ENCODE measurements around the gene C11orf52. TPM values are rescaled to one million over a fixed set of nuclear protein-coding genes. Genes with fewer than 3 reads are reported as not detected.

C11orf52 gene
- total and polyA plus RNA-seq, 10 donors = 0.32 to 1.5 (median 0.63) TPM; not detected in 2

- Histone ChIP-seq H3K27me3 (replicated peaks in 1 of 7) (peaks cover 0 to 44% (median 9%) of the 10 kb centered on the region in 7 donors), H3K4me3 (peak overlapping the region in 1 of 8 donors; percentile 71), H3K9me3 (no peaks in the 10 kb centered on the region), H3K4me1 (peaks cover 5 to 42% (median 25%) of the 10 kb centered on the region in 6 donors), H3K36me3 (no peaks in the 10 kb centered on the region), H3K27ac (peak overlapping the region in 6 of 8 donors; percentile 9 to 65 (median 42))
- no peak for TF ChIP-seq CTCF (IDR thresholded peaks at IDR 0.05 in 8 of 11, conservative IDR thresholded peaks at IDR 0.05 in 3 of 11)
- no peak for TF ChIP-seq POLR2AphosphoS5 (IDR thresholded peaks at IDR 0.05)
- TF ChIP-seq POLR2A (IDR thresholded peaks at IDR 0.05) = no peak
- intact Hi-C loops (cut with DNase I; ENCODE audit: low total_unique reads) = no loop called here
- no peak for DNase-seq
- 81 to 92% (median 85%) methylated on average over 7 of the region's 7 CpGs for WGBS, 5 donors
These were observed 57.5 kb downstream of the C11orf52 start for GRCh38 chr11:111976119-111976766.

Small RNA genes lying within 50 kb of the gene (small RNA-seq; reads per million reads assigned to genes)
- gene C11orf52 = 0 reads per million in 4 donors
- 0 reads per million in 4 donors for gene RNA5SP351
- 0 reads per million in 4 donors for gene RPL37AP8

Other genes with a start within 250 kb of the C11orf52 start
- gene PPP2R1B, start 152.5 kb upstream of the C11orf52 start, total RNA-seq = 10 to 100 TPM; 18.0 to 30.3 (median 27.1) TPM
- 1 to 10 TPM; 4.0 to 5.7 (median 5.0) TPM for gene PPP2R1B, start 152.5 kb upstream of the C11orf52 start, polyA plus RNA-seq
- 10 to 100 TPM; 24.6 to 57.5 (median 27.5) TPM for gene ALG9, start 47.3 kb upstream of the C11orf52 start, total RNA-seq
- gene ALG9, start 47.3 kb upstream of the C11orf52 start, polyA plus RNA-seq = 10 to 100 TPM in 2 of 3 donors, 1 to 10 TPM in 1; 9.0 to 25.7 (median 13.9) TPM
- gene FDXACB1, start 39.7 kb upstream of the C11orf52 start, total RNA-seq = 1 to 10 TPM; 1.9 to 4.0 (median 3.6) TPM
- 1 to 10 TPM; 3.5 to 4.1 (median 3.7) TPM for gene FDXACB1, start 39.7 kb upstream of the C11orf52 start, polyA plus RNA-seq
- 10 to 100 TPM in 6 of 7 donors, 1 to 10 TPM in 1; 9.4 to 15.3 (median 12.4) TPM for gene CFAP68, start 39.4 kb upstream of the C11orf52 start, total RNA-seq
- 10 to 100 TPM; 18.5 to 37.1 (median 29.4) TPM for gene CFAP68, start 39.4 kb upstream of the C11orf52 start, polyA plus RNA-seq
- gene CRYAB, start 7.1 kb upstream of the C11orf52 start, total RNA-seq = 10 to 100 TPM; 11.2 to 78.7 (median 51.2) TPM
- 10 to 100 TPM; 26.1 to 63.3 (median 58.5) TPM for gene CRYAB, start 7.1 kb upstream of the C11orf52 start, polyA plus RNA-seq
- 1 to 10 TPM in 3 of 7 donors, under 1 TPM in 2, not detected in 2; 0.60 to 1.9 (median 1.4) TPM for gene HSPB2, start 6.2 kb upstream of the C11orf52 start, total RNA-seq
- gene HSPB2, start 6.2 kb upstream of the C11orf52 start, polyA plus RNA-seq = 1 to 10 TPM; 2.8 to 6.0 (median 3.4) TPM
- gene DIXDC1, start 18.4 kb downstream of the C11orf52 start, total RNA-seq = 10 to 100 TPM in 2 of 7 donors, 1 to 10 TPM in 5; 1.7 to 14.4 (median 7.5) TPM
- gene DIXDC1, start 18.4 kb downstream of the C11orf52 start, polyA plus RNA-seq = 1 to 10 TPM in 1 of 3 donors, under 1 TPM in 2; 0.78 to 1.2 (median 0.89) TPM
- gene DLAT, start 106.5 kb downstream of the C11orf52 start, total RNA-seq = 10 to 100 TPM; 17.5 to 22.9 (median 19.2) TPM
- 10 to 100 TPM in 2 of 3 donors, 1 to 10 TPM in 1; 8.1 to 13.0 (median 10.2) TPM for gene DLAT, start 106.5 kb downstream of the C11orf52 start, polyA plus RNA-seq
- gene PIH1D2, start 155.1 kb downstream of the C11orf52 start, total RNA-seq = 1 to 10 TPM in 4 of 7 donors, under 1 TPM in 3; 0.38 to 2.2 (median 1.3) TPM
- under 1 TPM; 0.18 to 0.70 (median 0.63) TPM for gene PIH1D2, start 155.1 kb downstream of the C11orf52 start, polyA plus RNA-seq
- 10 to 100 TPM; 11.3 to 21.6 (median 13.4) TPM for gene NKAPD1, start 155.4 kb downstream of the C11orf52 start, total RNA-seq
- gene NKAPD1, start 155.4 kb downstream of the C11orf52 start, polyA plus RNA-seq = 10 to 100 TPM; 10.1 to 15.7 (median 13.7) TPM
- gene TIMM8B, start 167.8 kb downstream of the C11orf52 start, total RNA-seq = 10 to 100 TPM; 16.8 to 38.4 (median 29.4) TPM
- 10 to 100 TPM; 66.3 to 98.9 (median 97.0) TPM for gene TIMM8B, start 167.8 kb downstream of the C11orf52 start, polyA plus RNA-seq
- gene SDHD, start 168.0 kb downstream of the C11orf52 start, total RNA-seq = 10 to 100 TPM; 77.3 to 99.9 (median 90.7) TPM
- gene SDHD, start 168.0 kb downstream of the C11orf52 start, polyA plus RNA-seq = 100 to 1,000 TPM in 2 of 3 donors, 10 to 100 TPM in 1; 73.7 to 121 (median 114) TPM
- 10 to 100 TPM; 38.5 to 83.5 (median 63.8) TPM for gene IL18, start 245.2 kb downstream of the C11orf52 start, total RNA-seq
- 10 to 100 TPM; 44.9 to 77.5 (median 47.8) TPM for gene IL18, start 245.2 kb downstream of the C11orf52 start, polyA plus RNA-seq
- gene TEX12, start 248.5 kb downstream of the C11orf52 start, total RNA-seq = 1 to 10 TPM in 2 of 7 donors, not detected in 5; 1.2 to 2.9 TPM
- gene TEX12, start 248.5 kb downstream of the C11orf52 start, polyA plus RNA-seq = under 1 TPM; 0.16 to 0.57 (median 0.18) TPM

All from spleen (tissue), 11 donors.